ENCODE results near the gene IPO4.

Gene IPO4

DNA sequence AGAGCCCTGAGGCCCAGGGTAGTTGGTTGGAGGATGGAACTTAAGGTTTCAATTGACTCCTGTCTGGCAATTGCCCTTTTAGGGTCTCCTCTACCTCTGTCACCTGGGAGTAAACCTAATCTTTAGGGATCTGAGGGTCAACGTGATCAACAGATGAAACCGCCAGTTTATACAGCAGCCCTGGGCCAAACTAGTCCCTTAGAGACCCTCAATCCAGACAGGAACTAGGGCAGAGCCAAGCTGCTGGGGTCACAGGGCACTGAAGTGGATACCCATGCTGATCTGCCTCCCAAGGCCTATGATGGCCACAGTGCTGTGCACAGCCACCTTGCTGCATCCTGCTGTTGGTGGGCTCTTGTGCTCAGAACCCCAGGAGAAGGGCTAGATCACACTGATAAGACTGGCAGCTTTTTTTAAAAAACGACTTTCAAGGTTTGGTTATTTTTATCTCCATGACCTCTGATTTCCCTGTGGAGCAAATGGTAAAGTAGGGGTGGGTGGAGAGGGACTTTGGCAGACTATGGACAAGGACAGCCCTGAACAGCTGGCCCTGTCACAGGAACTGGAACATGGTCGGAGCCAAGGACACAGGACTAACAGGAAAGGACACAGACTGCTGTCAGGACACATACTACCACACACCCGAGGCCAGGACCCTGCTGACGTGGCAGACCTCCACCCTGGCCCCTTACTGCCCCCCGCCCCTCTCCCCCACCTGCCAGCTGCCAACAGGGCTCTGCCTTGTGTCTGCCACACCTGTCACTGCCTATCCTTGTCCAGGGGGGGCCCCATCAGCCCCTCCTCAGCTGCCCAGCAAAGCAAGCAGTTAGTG is 57.7 kb downstream of the IPO4 start:
- DNase-seq, result no peak

DNA sequence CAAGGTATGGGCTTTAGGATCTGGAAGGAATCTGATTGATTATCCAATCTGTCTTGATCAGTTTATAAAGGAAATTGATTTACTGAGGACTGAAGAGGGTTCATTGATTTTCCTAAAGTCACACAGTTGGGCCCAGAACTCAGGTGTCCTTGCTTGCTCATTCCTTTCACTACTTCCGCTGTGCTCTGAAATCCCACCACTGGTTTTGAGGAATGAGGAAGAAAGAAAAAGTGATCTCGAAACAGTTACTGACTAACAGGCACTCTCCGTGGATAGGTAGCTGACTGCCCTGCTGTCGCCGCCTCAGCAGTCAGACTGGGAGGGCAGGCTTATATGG is 58.3 kb downstream of the IPO4 start, which contains the start of gene FITM1:
TSS of gene FITM1 (plus strand) at position 280 of the 337 bp plus-strand sequence. CDS start 905 bp downstream, outside the sequence.
- DNase-seq, result no peak
